ENCODE results near the gene DAPP1. TPM values are rescaled to one million over a fixed set of nuclear protein-coding genes. Genes with fewer than 3 reads are reported as not detected.

The DAPP1 gene
- total RNA-seq, 2 experiments from 2014 or later: 8.3 to 9.1 TPM

GRCh38 chr4:99861120-99861905, 44.7 kb downstream of the DAPP1 start:
- DNase-seq (no peak), ATAC-seq (ENCODE audit: poor library complexity) (no peak)
- peaks cover 6% of the 10 kb centered on the region for H3K4me1 ChIP-seq (ENCODE audit: insufficient read depth, low read length)
- TF ChIP-seq CTCF (IDR thresholded peaks at IDR 0.05): no peak
- ChIA-PET CTCF (no interaction called here), POLR2A (no interaction called here)
- Mint-ChIP-seq H3K27me3 (no peaks in the 10 kb centered on the region), H3K4me3 (no peak overlapping the region), H3K36me3 (ENCODE audit: low read depth) (peaks cover 77% of the 10 kb centered on the region), H3K9me3 (no peaks in the 10 kb centered on the region), H3K4me1 (ENCODE audit: low read depth) (peaks cover 13% of the 10 kb centered on the region), H3K27ac (no peak overlapping the region)
- intact Hi-C loops (cut with DNase I, micrococcal nuclease): no loop called here
- H3K36me3 ChIP-seq (ENCODE audit: insufficient read depth, low read length): peaks cover 56% of the 10 kb centered on the region
- H3K4me3 ChIP-seq (ENCODE audit: low read length): no peak overlapping the region
- H3K9me3 ChIP-seq (ENCODE audit: control insufficient read depth in 1 of 2, insufficient read depth in 1 of 2, low read length in 2 of 2): no peaks in the 10 kb centered on the region
- no peak overlapping the region for H3K27ac ChIP-seq (ENCODE audit: low read depth in 1 of 2, low read length in 2 of 2)
- H3K27me3 ChIP-seq (ENCODE audit: control insufficient read depth in 1 of 2, insufficient read depth in 2 of 2, low read length in 2 of 2): no peaks in the 10 kb centered on the region

GRCh38 chr4:99863804-99864203, 47.2 kb downstream of the DAPP1 start:
- CTCF ChIA-PET: interaction anchor here (1.0 kb wide), 1 partner anchor 13 kb away, joined by 3 read pairs; no protein-coding TSS in a partner anchor
- Histone ChIP-seq H3K9me3 (ENCODE audit: control insufficient read depth in 1 of 2, insufficient read depth in 1 of 2, low read length in 2 of 2) (no peaks in the 10 kb centered on the region), H3K36me3 (ENCODE audit: insufficient read depth, low read length) (peaks cover 73% of the 10 kb centered on the region), H3K4me1 (ENCODE audit: insufficient read depth, low read length) (no peaks in the 10 kb centered on the region), H3K27me3 (ENCODE audit: control insufficient read depth in 1 of 2, insufficient read depth in 2 of 2, low read length in 2 of 2) (no peaks in the 10 kb centered on the region), H3K4me3 (ENCODE audit: low read length) (no peak overlapping the region), H3K27ac (ENCODE audit: low read depth in 1 of 2, low read length in 2 of 2) (no peak overlapping the region)
- H3K9me3 Mint-ChIP-seq: no peaks in the 10 kb centered on the region
- intact Hi-C loops (cut with DNase I, micrococcal nuclease): no loop called here
- no peak overlapping the region for H3K4me3 Mint-ChIP-seq
- peaks cover 3% of the 10 kb centered on the region for H3K4me1 Mint-ChIP-seq (ENCODE audit: low read depth)
- no peak overlapping the region for H3K27ac Mint-ChIP-seq
- DNase-seq (no peak), ATAC-seq (ENCODE audit: poor library complexity) (no peak)
- H3K27me3 Mint-ChIP-seq: no peaks in the 10 kb centered on the region
- no peak for TF ChIP-seq CTCF (IDR thresholded peaks at IDR 0.05)
- POLR2A ChIA-PET: no interaction called here
- H3K36me3 Mint-ChIP-seq (ENCODE audit: low read depth): peaks cover 82% of the 10 kb centered on the region

GRCh38 chr4:99868126-99868596, 51.5 kb downstream of the DAPP1 start:
- Mint-ChIP-seq H3K27ac (no peak overlapping the region), H3K36me3 (ENCODE audit: low read depth) (peaks cover 73% of the 10 kb centered on the region), H3K4me3 (no peak overlapping the region), H3K27me3 (no peaks in the 10 kb centered on the region), H3K4me1 (ENCODE audit: low read depth) (no peaks in the 10 kb centered on the region), H3K9me3 (no peaks in the 10 kb centered on the region)
- Histone ChIP-seq H3K27ac (ENCODE audit: low read depth in 1 of 2, low read length in 2 of 2) (no peak overlapping the region), H3K36me3 (ENCODE audit: insufficient read depth, low read length) (peaks cover 52% of the 10 kb centered on the region), H3K9me3 (ENCODE audit: control insufficient read depth in 1 of 2, insufficient read depth in 1 of 2, low read length in 2 of 2) (no peaks in the 10 kb centered on the region), H3K4me3 (ENCODE audit: low read length) (no peak overlapping the region), H3K4me1 (ENCODE audit: insufficient read depth, low read length) (no peaks in the 10 kb centered on the region), H3K27me3 (ENCODE audit: control insufficient read depth in 1 of 2, insufficient read depth in 2 of 2, low read length in 2 of 2) (no peaks in the 10 kb centered on the region)
- no peak for ATAC-seq (ENCODE audit: poor library complexity)
- ChIA-PET POLR2A (interaction anchor here (0.8 kb wide), 1 partner anchor 78 kb away, joined by 3 read pairs; the partner anchor contains the start of gene DNAJB14), CTCF (interaction anchor here (1.2 kb wide), 1 partner anchor 60 kb away, joined by 3 read pairs; no protein-coding TSS in a partner anchor)
- DNase-seq: no peak
- intact Hi-C loops (cut with DNase I, micrococcal nuclease): no loop called here
- no peak for TF ChIP-seq CTCF (IDR thresholded peaks at IDR 0.05)
